Stimulated activated CD4-positive, alpha-beta T cell treated with anti-CD3 and anti-CD28 coated beads, TNF-alpha, amount 100 ng/mL, for 1 hour (primary cell): ENCODE data around the gene DOHH.
A peak's percentile ranks its signal among the peaks of the same experiment; 100 is the strongest.

ENCODE experiments used
- DNase-seq, 3 donors: peaks; one replicate each; pipeline ENCODE4 v3.0.0-alpha.2; 2020; ENCODE audit warnings: low read depth in 3 of 3, low spot score in 1 of 3

DOHH gene

GRCh38 chr19:3500429-3501101, at the start of gene DOHH:
TSS of gene DOHH (minus strand) at chr19:3500674. CDS start at chr19:3496814, 3,860 bp downstream.
- DNase-seq, result peak; percentile 89 to 92 (median 91)

GRCh38 chr19:3549816-3550215, 49.3 kb upstream of the DOHH start:
- DNase-seq, result no peak

GRCh38 chr19:3548606-3549005, 48.1 kb upstream of the DOHH start:
- no peak for DNase-seq

- no peak for DNase-seq
Measured at GRCh38 chr19:3547767-3548282, 47.4 kb upstream of the DOHH start.

- DNase-seq, result peak in 1 of 3 donors; percentile 21
Measured at GRCh38 chr19:3547301-3547731, 46.8 kb upstream of the DOHH start.

GRCh38 chr19:3546119-3546518, 45.6 kb upstream of the DOHH start:
- no peak for DNase-seq

- no peak for DNase-seq
Measured at GRCh38 chr19:3545669-3546034, 45.2 kb upstream of the DOHH start.

- peak in 2 of 3 donors; percentile 57 to 84 for DNase-seq
Measured at GRCh38 chr19:3544742-3545668, 44.5 kb upstream of the DOHH start.

- DNase-seq, result no peak
Measured at GRCh38 chr19:3544058-3544376, 43.5 kb upstream of the DOHH start.

- DNase-seq, result no peak
Measured at GRCh38 chr19:3543150-3544057, 42.9 kb upstream of the DOHH start.

- no peak for DNase-seq
Measured at GRCh38 chr19:3539756-3540118, 39.3 kb upstream of the DOHH start.

GRCh38 chr19:3538965-3539755, 38.7 kb upstream of the DOHH start, which contains the start of gene TEKTIP1:
TSS of gene TEKTIP1 (plus strand) at chr19:3539174. CDS start at chr19:3539178, 4 bp downstream.
- no peak for DNase-seq

GRCh38 chr19:3538258-3538929, 37.9 kb upstream of the DOHH start:
- no peak for DNase-seq

- no peak for DNase-seq
Measured at GRCh38 chr19:3537438-3538240, 37.2 kb upstream of the DOHH start.

GRCh38 chr19:3537101-3537437, 36.6 kb upstream of the DOHH start:
- DNase-seq, result no peak

GRCh38 chr19:3536429-3537100, 36.1 kb upstream of the DOHH start:
- DNase-seq, result no peak

GRCh38 chr19:3535981-3536380, 35.5 kb upstream of the DOHH start:
- DNase-seq, result no peak

GRCh38 chr19:3535563-3535965, 35.1 kb upstream of the DOHH start:
- no peak for DNase-seq

GRCh38 chr19:3535235-3535535, 34.7 kb upstream of the DOHH start:
- DNase-seq, result no peak
